T-helper 1 cell (primary cell): ENCODE measurements around the gene TSSC4.

ENCODE experiments used
- DNase-seq, 5 donors: peaks; one replicate each; pipeline ENCODE4 v3.0.0-alpha.2; 2012 to 2020

The TSSC4 gene

DNA sequence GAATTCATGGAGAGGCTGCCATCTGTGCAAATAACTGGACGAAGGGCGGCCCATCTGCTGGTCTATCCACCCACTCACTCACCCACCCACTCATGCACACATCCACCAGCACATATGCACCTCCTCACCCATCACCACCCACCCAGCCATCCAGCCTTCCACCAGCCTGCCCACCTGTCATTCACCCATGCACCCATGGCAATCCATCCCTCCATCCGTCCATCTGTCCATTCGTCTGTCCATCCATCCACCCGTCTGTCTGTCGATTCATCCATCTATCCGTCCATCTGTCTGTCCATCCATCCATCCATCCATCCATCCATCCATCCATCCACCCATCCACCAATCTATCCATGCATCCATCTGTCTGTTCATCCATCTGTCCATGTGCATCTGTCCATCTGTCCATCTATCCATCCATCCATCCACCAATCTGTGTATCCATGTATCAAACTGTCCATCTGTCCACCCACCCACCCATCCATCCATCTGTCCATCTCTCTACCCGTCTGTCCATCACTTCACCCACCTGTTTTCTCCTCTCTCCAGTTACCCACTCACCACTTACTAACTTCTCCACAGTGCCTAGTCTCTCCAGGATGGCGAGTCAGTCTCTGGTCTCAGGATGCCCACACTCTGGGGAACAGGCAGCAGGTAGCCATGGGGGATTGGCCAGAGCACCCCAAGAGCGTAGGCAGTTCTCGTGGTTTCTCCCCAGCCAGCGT, 34.9 kb downstream of the TSSC4 start:
- DNase-seq: peak in 1 of 5 donors; percentile 5

DNA sequence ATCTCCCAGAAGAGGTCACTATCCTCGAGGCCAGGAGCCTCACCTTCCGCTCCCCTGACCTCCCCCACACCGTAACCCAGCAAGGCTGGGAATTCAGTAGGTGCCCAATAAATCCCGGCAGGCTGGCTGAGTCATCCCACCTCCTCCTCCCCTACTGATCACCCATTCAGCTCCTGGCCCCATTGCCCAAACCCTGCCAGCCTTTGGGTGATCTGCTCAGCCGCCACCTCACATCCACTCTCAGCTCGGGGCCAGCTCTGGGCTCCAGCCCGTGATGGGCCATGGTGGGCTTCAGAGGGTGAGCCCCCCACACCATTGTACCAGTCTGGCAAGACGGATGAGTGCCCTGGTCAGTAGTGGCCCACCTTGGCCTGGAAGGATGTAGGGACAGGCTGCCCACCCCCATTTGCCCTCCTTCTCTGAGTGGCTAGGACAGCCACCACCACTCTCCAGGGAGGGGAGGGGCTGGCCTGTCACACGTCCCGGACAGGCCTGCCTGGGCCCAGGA, 35.5 kb downstream of the TSSC4 start:
- DNase-seq: peak in 1 of 5 donors; percentile 10

DNA sequence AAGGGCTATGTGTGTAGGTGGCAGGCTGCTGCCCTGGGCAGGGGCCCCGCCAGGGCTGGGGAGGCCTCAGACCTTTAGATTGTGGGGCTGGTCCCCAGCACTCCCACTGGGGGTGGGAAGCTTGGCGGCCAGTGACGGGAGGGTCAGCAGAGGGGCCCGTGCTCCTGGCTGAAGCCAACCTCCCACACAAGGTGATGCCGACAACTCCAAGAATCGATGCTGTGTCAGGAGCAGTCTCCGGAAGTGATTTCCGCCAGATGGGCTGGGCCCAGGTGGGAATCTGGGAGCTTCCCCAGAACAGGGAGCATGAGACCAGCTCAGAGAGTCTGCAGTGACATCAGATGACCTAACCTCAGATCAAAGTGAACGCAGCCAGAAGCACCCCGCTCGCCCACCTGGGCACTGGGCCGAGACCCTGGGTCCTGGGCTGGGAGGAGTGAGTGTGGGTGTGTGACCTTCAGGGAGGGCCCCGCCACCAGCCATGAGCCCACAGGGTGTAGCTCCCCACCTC, 36.0 kb downstream of the TSSC4 start:
- peak in 1 of 5 donors; percentile 4 for DNase-seq

DNA sequence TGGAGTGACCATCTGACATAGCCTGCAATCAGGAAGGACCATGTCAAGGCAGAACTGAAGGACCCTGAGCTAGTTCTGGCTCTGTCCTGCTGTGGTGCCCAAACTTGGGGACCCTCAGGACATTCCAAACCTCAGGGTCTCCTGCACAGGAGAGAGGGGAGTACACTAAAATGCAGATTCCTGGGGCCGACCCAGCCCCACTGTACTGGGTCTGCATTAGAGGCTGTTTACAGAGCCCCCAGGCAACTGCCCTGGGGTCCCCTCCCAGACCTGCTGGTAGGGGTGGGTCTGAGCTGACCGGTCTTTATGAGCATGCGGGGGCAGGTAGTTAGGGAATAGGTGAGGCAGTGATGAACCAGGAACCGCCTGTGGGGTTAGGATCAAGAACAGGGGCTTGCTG, 37.0 kb downstream of the TSSC4 start:
- no peak for DNase-seq

DNA sequence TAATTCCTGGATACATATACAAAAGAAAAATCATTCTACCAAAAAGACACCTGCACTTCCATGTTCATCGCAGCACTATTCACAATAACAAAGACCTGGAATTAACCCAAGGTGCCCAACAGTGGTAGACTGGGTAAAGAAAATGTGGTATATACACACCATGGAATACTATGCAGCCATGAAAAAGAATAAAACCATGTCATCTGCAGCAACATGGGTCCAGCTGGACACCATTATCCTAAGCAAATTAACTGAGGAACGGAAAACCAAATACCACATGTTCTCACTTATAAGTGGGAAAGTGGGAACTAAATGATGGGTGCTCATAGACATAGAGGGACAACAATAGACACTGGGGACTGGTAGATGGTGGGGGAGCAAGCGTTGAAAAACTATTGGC, 39.3 kb downstream of the TSSC4 start:
- DNase-seq: no peak

DNA sequence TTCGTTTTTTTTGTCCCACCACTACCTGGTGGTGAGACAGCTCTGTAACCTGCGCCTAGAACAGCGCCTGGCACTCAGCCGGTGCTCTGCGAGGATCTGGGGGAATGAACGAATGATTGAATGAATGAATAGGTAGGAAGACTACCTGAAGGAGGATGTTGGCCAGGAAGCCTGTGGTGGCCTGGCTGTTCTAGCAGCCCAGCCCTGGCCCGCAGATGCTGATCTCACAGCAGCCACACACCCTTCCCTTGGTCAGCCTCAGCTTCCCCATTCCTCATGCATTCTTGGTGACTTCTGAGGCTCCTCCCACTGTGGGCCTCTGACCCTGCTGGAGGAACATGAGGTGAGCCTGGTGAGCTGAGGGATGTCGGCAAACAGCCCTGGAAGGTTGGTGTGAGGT, 40.1 kb downstream of the TSSC4 start:
- no peak for DNase-seq

DNA sequence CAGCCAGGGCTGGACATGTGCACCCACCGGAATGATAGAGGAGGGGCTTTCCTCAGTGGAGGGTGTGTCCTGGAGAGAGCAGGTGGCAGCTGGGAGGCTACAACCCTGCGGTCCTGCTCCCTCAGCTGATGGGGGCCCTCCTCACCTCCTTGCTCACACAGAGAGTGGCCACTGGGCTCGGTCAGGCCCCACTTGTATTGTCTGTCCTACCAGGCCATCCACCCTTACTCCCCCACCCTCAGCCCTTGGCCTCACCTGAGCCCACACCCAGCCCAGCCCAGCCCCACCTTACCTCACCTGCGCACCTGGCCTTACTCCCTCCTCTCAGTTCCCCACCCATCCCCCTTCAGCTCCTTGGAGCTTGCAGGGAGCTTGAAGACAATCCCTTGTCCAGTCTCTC, 40.6 kb downstream of the TSSC4 start:
- no peak for DNase-seq

DNA sequence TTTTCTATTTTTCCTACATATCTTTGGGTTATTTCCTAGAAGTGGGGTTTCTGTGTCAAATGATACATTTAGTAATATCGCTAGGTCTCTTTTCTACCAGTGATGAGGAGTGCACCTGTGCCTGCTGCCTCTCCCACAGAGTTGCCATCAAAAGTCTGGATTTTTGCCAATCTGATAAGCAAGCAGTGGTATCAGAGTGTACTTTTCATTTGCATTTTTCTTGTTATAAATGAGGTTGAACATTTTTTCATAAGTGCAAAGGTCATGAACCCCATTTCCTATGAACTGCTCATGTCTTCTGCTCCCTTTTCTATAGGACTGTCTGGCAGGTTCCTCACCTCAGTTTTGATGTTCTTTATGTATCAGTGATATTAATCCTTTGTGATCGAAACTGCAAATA, 42.0 kb downstream of the TSSC4 start:
- DNase-seq: no peak

DNA sequence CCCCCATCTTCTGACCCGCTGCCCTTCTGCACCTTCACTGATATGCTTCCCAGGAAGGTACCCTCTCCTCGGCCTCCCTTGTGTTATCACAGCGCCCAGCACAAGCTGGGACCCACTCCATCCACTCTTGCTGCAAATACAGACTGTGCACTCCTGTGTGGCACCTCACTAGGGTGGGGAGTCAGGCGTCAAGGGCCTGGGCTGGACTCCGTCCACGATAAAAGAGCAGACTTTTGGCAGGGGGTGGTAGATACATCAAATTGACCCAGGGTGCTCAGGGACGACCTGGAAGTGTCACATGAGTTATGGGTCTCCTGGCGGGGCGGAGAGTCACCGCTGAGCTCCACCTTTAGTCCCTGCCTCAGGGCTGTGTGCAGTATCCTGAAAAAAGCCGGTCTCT, 42.9 kb downstream of the TSSC4 start:
- no peak for DNase-seq

DNA sequence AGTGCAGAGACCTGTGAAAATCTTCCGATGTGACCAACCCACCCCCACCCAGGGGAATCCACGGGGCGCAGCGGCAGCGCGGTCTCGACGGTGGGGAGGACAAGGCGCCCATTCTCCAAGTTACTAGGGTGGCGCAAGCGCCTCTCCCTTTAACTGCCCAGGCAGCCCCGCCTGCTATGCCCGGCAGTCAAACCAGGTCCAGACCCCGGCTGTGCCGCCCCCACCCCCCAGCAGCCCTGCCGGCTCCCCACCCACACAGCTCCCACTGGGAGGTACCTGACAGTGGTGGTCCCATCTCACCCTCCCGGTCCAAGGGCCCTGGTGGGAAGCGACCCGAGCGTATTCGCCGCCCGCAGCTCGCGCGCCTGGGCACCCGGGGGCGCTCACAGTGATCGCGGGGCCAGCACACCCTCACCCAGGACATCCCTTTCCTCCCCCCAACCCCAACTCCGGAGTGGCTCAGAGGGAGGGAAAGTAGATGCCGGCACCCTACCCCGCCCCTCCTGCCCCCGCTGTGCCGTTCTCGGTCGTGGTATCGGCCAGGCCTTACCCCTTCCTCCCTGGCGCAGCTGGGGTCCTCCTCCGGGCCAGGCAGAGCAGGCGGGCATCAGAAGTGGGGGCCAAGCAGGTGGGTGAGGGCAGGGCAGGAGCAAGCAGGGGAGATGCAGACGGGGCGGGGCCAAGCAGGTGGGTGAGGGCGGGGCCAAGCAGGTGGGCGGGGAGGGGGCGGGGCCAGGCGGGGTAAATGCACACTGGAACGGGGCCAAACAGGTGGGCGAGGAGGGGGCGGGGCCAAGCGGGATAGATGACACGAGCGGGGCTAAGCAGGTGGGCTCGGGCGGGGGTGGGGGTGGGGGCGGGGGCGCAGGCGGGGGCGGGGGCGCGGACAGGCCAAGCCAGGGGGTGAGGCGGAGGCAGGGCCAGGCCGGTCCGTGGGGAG, 43.6 kb downstream of the TSSC4 start, which contains the start of gene TRPM5:
Gene TRPM5 (minus strand): TSS at position 634 of the 940 bp plus-strand sequence. CDS start 21,478 bp downstream, outside the sequence.
- peak; percentile 40 to 78 (median 70) for DNase-seq

DNA sequence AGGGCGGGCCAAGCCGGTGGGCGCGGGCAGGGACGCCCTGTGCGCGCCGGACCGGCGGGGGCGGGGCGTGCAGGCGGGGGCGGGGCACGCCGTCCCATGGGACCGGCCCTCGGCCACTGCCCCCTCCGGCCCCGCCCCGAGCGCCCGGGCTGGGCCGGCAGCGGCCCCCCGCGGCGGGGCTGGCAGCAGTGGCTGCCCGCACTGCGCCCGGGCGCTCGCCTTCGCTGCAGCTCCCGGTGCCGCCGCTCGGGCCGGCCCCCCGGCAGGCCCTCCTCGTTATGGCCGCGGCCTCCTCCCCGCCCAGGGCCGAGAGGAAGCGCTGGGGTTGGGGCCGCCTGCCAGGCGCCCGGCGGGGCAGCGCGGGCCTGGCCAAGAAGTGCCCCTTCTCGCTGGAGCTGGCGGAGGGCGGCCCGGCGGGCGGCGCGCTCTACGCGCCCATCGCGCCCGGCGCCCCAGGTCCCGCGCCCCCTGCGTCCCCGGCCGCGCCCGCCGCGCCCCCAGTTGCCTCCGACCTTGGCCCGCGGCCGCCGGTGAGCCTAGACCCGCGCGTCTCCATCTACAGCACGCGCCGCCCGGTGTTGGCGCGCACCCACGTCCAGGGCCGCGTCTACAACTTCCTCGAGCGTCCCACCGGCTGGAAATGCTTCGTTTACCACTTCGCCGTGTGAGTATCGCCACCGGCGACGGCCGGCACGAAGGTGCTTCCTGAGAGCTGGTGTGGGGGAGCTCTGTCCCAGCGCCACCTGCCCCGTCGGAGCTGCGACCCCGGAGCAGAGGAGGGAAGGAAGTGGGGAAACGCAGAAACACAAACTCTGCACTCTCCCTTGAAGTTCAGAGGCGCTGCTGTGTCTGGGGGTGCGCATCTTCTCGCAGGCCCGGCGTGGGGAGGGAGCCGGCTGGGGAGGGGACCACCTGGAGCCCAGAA, 44.5 kb downstream of the TSSC4 start, which contains the start of gene KCNQ1:
Gene KCNQ1 (plus strand): TSS at position 188 of the 925 bp plus-strand sequence. CDS start 91 bp downstream, at position 279.
- peak; percentile 26 to 61 (median 45) for DNase-seq

DNA sequence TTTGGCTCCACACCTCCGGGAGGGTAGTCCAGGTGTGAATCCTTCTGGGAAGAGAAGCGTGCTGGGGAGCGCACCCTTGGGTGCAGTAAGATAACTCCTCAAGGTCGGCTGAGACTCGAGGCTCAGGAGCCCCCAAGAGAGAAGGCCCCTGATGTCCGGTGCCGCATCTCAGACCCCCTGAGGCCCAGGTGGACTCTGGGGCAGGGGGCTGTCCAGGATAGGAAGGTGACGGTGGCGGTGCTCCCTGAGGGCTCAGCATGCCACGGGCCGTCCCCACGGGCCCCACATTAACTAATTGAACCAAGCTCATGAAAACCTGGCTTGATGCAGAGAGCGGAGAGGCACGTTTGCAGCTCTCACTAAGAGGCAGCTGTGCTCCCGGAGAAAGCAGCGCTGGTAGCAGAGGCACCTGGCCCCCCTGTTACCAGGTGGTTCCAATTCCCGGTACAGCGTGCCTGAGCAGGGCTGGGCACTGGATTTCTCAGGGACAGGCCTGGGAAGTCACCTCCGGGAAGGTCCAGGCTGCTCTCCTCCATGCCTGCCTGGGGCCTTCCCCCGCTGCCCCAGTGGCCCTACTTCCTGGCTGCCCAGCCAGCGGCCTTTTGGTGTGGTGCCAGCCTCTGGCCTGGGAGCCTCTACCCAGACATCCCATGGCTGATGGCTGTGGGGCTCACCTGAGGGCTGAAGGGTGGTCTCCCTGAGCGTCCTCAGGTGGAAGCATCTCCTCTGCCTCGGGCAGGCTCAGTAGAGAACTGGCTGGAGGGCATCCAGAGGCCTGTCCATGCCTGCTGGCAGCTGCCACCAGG, 45.4 kb downstream of the TSSC4 start:
- DNase-seq: no peak

DNA sequence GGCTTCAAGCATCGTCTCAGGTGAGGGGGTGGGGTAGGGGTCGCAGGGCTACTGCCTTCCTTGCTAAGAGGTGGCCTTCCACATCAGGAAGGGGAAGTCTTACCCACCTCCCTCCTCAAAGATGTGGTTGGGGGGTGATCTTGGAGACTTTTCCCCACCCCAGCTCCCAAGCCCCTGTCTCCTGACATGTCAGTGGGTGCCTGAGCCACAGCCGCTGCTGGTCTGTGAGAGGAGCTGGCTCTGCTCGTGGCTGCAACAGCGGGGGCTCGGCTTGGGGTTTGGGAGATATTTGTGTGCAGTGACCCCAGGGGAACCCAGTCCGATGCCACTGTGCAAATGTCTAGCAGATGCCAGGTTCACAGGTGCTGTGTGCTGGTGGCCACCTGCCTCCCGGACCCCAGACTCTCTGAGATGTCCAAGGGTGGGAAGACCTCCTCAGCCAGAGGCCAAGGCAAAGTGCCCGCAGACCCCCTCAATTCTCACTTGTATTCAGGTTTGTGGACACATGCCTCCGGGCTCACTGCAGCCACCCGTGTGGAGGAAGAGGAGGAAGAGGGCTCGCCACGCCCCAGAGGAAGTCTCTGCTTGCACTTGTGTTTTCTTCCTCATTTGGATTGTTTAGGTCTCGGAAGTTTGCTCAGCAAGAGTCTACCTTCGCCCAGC, 46.2 kb downstream of the TSSC4 start:
- DNase-seq: peak in 1 of 5 donors; percentile 31

DNA sequence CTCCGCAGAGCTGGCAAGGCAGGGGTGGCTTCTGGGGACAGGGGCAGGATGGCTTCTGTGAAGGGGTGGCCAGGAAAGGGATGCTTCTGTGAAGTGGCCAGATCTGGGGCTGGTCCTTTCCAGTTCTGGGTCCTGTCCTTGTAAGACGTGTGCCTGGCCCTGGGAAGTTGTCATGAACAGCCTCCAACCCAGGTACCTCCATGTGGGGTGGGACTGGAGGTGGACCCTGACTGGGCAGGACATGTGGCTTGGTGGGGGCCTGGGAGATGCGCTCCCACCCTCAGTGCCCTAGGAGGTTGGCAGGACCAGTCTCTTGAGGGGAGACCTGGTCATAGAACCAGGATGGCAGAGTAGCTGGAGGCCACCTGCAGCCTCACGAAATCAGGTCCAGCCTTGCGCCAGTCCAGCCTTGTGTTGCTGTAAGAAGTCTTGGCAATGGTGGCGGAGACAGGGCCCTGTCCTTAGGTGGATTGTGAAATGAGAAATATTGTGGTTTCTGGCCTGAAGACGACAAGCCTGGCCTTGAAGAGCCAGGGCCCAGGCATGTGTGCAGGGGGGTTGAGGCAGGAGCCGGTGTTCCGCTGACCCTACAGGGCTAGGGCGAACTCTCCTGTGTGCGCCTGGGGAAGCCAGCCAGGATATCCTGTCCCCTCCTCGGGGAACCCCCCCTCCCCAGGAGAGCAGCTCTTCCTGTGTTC, 46.9 kb downstream of the TSSC4 start:
- DNase-seq: no peak

DNA sequence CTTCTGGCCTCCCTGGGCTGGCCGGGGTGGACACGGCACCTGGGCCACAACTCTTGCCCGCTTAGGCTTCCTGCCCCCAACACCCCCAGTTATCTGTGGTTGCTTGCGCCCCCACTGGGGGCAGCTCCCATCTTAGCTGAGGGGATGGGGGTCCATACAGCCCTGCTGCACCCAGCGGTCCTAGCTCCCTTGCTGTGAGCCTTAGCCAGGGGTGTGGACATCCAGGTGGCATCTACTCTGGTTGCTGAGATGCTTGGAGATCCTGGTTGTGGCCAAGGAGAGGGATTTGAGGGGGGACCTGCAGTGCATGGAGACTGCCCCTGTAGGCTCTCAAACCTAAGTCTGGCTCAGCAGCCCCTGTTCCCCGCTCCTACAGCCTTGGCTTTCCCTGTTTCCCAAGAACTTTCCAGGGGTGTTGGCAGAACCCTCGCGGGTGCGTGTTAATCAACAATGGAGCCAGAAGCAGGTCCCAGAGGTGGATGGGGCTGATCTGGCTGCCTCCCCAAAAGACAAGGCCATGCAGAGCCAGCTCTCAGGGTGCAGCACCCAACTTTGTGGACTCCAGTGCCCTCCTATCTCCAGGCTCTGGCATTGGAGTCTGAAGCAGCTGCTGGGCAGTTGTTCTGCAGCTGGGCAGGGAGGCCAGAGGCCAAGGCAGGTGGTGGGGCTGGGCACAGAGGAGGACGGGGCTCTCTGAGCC, 47.6 kb downstream of the TSSC4 start:
- DNase-seq: no peak

DNA sequence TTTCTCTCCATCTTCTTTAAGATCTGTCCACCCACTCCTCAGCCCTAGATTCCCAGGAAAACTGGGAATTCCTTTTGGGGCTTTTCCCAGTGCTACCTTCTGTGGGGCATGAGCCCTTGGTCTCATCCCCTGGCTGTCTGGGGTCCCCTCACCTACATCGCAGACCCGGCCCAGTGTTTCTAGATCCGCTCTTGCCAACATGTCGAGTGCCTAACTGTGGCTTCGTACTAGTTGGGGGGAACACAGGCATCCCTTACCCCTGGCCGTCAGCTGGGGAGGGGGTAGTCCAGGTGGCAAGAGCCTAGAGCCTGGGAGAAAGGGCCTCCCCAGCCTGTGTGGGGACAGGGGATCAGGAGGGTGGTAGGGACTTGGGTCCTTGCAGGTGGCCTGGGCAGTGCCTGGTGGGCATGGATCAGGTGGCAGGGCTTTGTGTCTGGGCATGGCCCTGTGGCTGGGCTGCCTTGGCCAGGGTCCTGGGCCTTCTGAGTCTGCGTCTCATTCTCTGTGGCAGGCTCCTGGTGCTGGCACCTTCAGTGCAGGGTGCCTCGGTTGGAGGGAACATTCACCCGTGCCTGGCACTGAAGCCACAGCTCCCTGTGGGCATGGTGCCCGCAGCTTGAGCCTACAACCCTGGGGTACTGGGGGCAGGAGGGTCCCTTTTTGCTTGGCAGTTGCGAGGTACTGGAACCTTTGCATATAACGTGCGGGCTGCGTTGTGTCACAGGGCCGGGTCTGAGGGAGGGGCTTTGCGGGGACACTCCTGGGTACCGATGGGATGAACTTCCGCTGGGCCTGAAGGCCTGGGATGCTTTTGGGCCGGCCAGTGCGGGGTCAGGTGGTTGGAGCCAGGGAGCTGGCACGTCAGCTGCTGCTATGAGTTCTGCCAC, 48.4 kb downstream of the TSSC4 start:
- no peak for DNase-seq

DNA sequence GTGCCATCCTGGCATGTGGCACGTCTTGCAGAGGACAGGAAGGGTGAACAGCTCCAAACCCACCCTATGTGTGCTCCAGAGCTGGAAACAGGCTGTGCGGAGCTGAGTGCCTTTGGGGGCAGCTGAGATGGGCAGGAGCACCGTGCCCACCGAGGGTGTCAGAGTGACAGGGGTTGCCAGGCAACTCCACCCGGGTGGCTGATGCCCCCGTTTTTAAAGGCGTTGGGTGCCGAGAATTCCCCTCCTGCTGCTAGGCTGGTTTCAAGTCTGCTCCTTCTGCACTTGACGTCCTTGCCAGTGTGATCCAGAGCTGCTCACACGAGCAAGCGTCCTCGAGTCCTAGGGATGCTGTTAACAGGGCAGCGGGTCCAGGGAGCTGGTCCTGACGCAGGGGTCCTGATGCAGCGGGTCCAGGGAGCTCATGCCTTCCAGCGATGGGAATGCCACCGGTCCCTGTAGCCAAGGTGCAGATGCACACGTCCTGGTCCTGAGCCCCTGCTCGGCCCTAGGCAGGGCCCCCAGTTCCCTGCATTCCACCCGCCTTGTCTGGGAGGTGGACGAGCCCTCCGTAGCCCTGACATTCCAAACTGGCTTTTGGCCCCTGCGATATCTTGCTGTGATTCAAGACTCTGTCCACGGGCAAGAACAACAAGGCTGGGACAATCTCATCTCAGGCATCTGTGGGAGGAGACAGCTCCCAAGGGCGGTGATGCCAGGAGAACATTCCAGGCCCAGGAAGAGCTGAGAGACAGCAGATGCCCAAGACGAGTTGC, 49.2 kb downstream of the TSSC4 start:
- no peak for DNase-seq
